K562 treated with DMSO at 1 percent for 4 hours (cell line): ENCODE data around the gene CCDC70. TPM values are rescaled to one million over a fixed set of nuclear protein-coding genes. Genes with fewer than 3 reads are reported as not detected.

ENCODE experiments used
- total RNA-seq: library from RNA; unstranded; fragments of 300-600 nt; gene quantifications from 2 replicates; pipeline ENCODE4 v1.2.3, GENCODE V29; 2022; ENCODE audit not compliant: insufficient read depth

The CCDC70 gene
- not detected in 2 replicates for total RNA-seq

GRCh38 chr13:51861723-51862300, at the start of gene CCDC70:
Gene CCDC70, plus strand, starts transcription at chr13:51861969. Its CDS starts 3,443 bp downstream, at chr13:51865412.

GRCh38 chr13:51844862-51845573, 16.8 kb upstream of the CCDC70 start, which contains the start of gene TMEM272:
Gene TMEM272, minus strand, starts transcription at chr13:51845177. Its CDS starts 6,647 bp downstream, at chr13:51838530.

Other genes with a start within 250 kb of the CCDC70 start
- 1.4 and 2.1 TPM in 2 replicates for gene DHRS12, start 57.8 kb upstream of the CCDC70 start, total RNA-seq
- gene TMEM272, start 16.8 kb upstream of the CCDC70 start, total RNA-seq: not detected in 2 replicates
- gene ATP7B, start 149.5 kb downstream of the CCDC70 start, total RNA-seq: 7.8 and 8.9 TPM in 2 replicates
- 4.4 and 7.4 TPM in 2 replicates for gene ALG11, start 150.4 kb downstream of the CCDC70 start, total RNA-seq
- 5.6 and 5.9 TPM in 2 replicates for gene UTP14C, start 162.7 kb downstream of the CCDC70 start, total RNA-seq